ENCODE measurements around the gene ATP8B3. TPM values are rescaled to one million over a fixed set of nuclear protein-coding genes. Genes with fewer than 3 reads are reported as not detected.

Gene ATP8B3
- total and polyA plus RNA-seq, 10 of the 15 experiments (the other 5 are each of a cell fraction or from before 2014, with no cell fraction given) = 0.13 to 1.7 (median 0.52) TPM

DNA sequence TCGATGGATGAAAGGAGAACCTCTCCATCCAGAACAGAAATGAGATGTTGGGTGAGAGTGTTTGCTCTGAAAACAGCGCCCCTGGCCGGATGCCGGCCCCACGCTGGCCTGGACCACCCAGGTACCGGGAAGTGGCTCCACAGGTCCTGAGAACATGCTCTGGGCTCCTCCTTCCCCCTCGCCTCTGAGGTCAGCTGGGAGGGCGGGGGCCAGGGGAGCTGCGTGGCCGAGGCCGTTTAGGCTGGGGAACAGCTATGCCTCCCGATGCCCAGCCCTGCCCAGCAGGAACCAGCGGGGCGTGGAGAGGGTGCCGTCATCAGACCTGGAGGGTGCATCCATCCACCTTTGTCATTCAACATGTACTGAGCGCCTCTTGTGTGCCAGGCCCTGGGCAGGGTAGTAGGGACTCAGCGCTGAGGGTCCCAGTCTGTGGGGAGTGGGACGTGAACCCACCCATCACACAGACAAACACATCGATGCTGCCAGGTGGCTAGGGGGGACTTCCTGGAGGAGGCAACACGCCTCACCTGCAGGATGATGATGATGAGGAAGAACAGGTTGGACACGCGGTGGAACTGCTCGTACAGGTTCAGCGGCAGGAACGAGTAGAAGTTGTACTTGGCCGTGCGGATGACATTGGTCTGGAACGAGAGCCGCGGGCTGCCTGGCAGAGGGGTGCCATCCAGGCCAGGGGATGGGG is 4.2 kb downstream of the ATP8B3 start:
- ATAC-seq (no peak), DNase-seq (ENCODE audit: low read depth, low spot score) (no peak), FAIRE-seq (no peak)
- 52% methylated on average over 29 of the region's 30 CpGs for WGBS (ENCODE audit: insufficient coverage, insufficient replicate concordance, low lambda C conversion rate, missing lambda C conversion rate)
- no peaks in the 10 kb centered on the region for H3K9me3 ChIP-seq (replicated peaks; ENCODE audit: control insufficient read depth, insufficient read depth, low read length)
- BruUV-seq (replicated peaks) = no TSS peak
- no peak overlapping the region for H2AFZ ChIP-seq (ENCODE audit: control insufficient read depth, low read depth, low read length)
- ChIA-PET SMC1A (ENCODE audit: uncharacterized antibody, unreplicated experiment) (no interaction called here), RAD21 (ENCODE audit: unreplicated experiment) (interaction anchor here (1.4 kb wide), 1 partner anchor 262 kb away, joined by 3 read pairs; no protein-coding TSS in a partner anchor), CTCF (no interaction called here), POLR2A (no interaction called here)
- no peak overlapping the region for H3K4me3 ChIP-seq
- no peaks in the 10 kb centered on the region for H4K20me1 ChIP-seq (ENCODE audit: control insufficient read depth, insufficient read depth)
- H3K27ac ChIP-seq (ENCODE audit: control insufficient read depth, insufficient read depth) = no peak overlapping the region
- no peaks in the 10 kb centered on the region for H3K79me2 ChIP-seq (ENCODE audit: control insufficient read depth, insufficient read depth, low read length)
- TF ChIP-seq, protein P1, sequence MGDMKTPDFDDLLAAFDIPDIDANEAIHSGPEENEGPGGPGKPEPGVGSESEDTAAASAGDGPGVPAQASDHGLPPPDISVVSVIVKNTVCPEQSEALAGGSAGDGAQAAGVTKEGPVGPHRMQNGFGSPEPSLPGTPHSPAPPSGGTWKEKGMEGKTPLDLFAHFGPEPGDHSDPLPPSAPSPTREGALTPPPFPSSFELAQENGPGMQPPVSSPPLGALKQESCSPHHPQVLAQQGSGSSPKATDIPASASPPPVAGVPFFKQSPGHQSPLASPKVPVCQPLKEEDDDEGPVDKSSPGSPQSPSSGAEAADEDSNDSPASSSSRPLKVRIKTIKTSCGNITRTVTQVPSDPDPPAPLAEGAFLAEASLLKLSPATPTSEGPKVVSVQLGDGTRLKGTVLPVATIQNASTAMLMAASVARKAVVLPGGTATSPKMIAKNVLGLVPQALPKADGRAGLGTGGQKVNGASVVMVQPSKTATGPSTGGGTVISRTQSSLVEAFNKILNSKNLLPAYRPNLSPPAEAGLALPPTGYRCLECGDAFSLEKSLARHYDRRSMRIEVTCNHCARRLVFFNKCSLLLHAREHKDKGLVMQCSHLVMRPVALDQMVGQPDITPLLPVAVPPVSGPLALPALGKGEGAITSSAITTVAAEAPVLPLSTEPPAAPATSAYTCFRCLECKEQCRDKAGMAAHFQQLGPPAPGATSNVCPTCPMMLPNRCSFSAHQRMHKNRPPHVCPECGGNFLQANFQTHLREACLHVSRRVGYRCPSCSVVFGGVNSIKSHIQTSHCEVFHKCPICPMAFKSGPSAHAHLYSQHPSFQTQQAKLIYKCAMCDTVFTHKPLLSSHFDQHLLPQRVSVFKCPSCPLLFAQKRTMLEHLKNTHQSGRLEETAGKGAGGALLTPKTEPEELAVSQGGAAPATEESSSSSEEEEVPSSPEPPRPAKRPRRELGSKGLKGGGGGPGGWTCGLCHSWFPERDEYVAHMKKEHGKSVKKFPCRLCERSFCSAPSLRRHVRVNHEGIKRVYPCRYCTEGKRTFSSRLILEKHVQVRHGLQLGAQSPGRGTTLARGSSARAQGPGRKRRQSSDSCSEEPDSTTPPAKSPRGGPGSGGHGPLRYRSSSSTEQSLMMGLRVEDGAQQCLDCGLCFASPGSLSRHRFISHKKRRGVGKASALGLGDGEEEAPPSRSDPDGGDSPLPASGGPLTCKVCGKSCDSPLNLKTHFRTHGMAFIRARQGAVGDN (IDR thresholded peaks at IDR 0.05) = no peak
- TF ChIP-seq RAD21 (IDR thresholded peaks at IDR 0.05; ENCODE audit: insufficient read depth, low read depth, low read length) (no peak), NFYB (IDR thresholded peaks at IDR 0.05; ENCODE audit: insufficient read depth, low read depth, low read length) (no peak), STAT1 (conservative IDR thresholded peaks at IDR 0.05) (no peak), USF1 (IDR thresholded peaks at IDR 0.05; ENCODE audit: borderline replicate concordance, extremely low read length, insufficient read depth, low read depth, low read length) (no peak), YY1 (IDR thresholded peaks at IDR 0.05; ENCODE audit: low read depth, low read length) (no peak)
- no peaks in the 10 kb centered on the region for H3K36me3 ChIP-seq (ENCODE audit: control insufficient read depth in 2 of 2, insufficient read depth in 2 of 2, low read length in 1 of 2)
- H3K4me2 ChIP-seq (ENCODE audit: control insufficient read depth, insufficient read depth) = no peak overlapping the region
- H3K4me1 ChIP-seq (ENCODE audit: control insufficient read depth, insufficient read depth, low read length) = no peaks in the 10 kb centered on the region
- no peak overlapping the region for H3K9ac ChIP-seq (ENCODE audit: control insufficient read depth, insufficient read depth, low read length)
- H3K27me3 ChIP-seq (replicated peaks in 1 of 2; ENCODE audit: control insufficient read depth in 2 of 2, insufficient read depth in 2 of 2, low read length in 1 of 2) = no peaks in the 10 kb centered on the region
- in situ Hi-C loops (cut with MboI) = no loop called here
- intact Hi-C loops (cut with micrococcal nuclease; ENCODE audit: unreplicated experiment) = no loop called here

Measured in GM12878 (cell line).